ENCODE results near the gene ENTR1.

DNA sequence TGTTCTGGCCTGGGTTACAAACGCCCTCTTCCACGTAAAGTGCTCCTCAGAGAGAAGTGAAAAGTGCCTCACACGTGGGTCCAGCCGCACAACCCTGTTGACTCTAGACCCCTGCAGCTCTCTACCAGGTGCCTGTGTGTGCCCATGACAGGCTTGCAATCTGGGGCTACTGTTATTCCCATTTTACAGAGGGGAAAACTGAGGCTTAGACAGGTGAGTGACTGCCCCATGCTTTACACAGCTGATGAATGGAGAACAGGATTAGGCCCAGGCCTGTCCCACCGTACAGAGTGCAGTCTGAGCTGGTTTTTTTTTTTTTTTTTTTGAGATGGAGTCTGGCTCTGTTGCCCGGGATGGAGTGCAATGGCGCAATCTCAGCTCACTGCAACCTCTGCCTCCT is 35.4 kb upstream of the ENTR1 start:
- TF ChIP-seq, protein P1, sequence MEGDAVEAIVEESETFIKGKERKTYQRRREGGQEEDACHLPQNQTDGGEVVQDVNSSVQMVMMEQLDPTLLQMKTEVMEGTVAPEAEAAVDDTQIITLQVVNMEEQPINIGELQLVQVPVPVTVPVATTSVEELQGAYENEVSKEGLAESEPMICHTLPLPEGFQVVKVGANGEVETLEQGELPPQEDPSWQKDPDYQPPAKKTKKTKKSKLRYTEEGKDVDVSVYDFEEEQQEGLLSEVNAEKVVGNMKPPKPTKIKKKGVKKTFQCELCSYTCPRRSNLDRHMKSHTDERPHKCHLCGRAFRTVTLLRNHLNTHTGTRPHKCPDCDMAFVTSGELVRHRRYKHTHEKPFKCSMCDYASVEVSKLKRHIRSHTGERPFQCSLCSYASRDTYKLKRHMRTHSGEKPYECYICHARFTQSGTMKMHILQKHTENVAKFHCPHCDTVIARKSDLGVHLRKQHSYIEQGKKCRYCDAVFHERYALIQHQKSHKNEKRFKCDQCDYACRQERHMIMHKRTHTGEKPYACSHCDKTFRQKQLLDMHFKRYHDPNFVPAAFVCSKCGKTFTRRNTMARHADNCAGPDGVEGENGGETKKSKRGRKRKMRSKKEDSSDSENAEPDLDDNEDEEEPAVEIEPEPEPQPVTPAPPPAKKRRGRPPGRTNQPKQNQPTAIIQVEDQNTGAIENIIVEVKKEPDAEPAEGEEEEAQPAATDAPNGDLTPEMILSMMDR (IDR thresholded peaks at IDR 0.05), result no peak
- no peak for TF ChIP-seq EZH2 (IDR thresholded peaks at IDR 0.05)
